Omental fat pad (tissue), 4 donors: ENCODE data around the gene TMEM115. TPM values are rescaled to one million over a fixed set of nuclear protein-coding genes. Genes with fewer than 3 reads are reported as not detected.

Experiments used
- ATAC-seq: fragments of 150-250 bp; one replicate; pipeline ENCODE4 v1.9.1; 2016; ENCODE audit warnings: mild to moderate bottlenecking, moderate library complexity; ENCODE audit not compliant: low FRiP score
- DNase-seq: peaks from one replicate; pipeline ENCODE4 v3.0.0-alpha.2; 2019; ENCODE audit warnings: low spot score
- CTCF ChIP-seq, 3 donors: fragments of 450-650 bp; IDR thresholded peaks; one replicate each; pipeline ENCODE4 v1.5.1; 2016 to 2017; ENCODE audit warnings: antibody characterized with exemption in 3 of 3, mild to moderate bottlenecking in 3 of 3, moderate library complexity in 2 of 3
- total RNA-seq, 4 donors: library from RNA; depleted of rRNA; stranded (reverse); fragments of >200 nt; gene quantifications; one replicate each; pipeline ENCODE4 v1.1.0, GENCODE V29; 2016

The TMEM115 gene
- total RNA-seq, 4 donors from 2014 or later = 41.5 to 70.6 (median 52.1) TPM

GRCh38 chr3:50340147-50340447 lies 19.2 kb downstream of the TMEM115 start:
- ATAC-seq (no peak), DNase-seq (no peak)
- TF ChIP-seq CTCF (IDR thresholded peaks at IDR 0.05) = no peak

GRCh38 chr3:50339485-50340146 lies 19.7 kb downstream of the TMEM115 start:
- DNase-seq (no peak), ATAC-seq (no peak)
- TF ChIP-seq CTCF (IDR thresholded peaks at IDR 0.05) = no peak

GRCh38 chr3:50338965-50339364 lies 20.4 kb downstream of the TMEM115 start:
- no peak for ATAC-seq
- TF ChIP-seq CTCF (IDR thresholded peaks at IDR 0.05) = no peak
- no peak for DNase-seq

- peak; percentile 90 for ATAC-seq
- DNase-seq = peak; percentile 94
Observed at GRCh38 chr3:50337175-50337861, 22.0 kb downstream of the TMEM115 start.

DNA sequence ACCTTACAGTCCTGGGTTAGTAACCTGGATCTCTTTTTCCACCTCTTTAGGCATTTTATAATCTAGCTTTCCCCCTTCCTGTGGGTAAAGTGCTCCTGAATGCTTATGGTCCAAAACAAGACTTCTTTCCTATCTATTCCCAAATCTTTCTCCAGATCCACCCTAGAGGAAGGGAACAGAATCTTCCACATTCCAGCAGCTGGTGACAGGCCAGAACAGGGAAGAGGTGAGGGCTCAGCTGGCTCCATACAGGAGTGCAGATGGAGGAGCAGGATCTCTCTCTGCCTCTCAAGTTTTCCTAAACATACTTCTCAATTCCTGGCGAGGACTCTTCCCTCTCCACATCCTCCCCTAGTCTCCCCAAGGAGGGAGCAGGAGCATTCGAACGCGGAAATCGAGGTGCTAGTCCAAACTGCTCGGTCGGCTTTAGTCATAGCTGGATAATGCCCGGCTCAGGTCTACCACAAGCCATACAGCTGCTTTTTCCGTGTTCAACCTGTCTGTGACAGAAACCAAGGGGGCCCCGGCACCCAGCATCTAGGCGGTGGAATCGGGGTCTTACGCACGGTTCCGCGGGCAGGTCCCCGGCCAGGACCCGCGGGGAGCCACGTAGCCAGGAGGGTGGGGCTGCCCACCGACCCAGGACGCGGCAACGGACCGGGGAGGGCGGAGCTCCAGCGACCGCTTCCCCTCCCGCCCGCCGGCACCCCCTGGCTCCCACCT lies 22.7 kb downstream of the TMEM115 start:
- TF ChIP-seq CTCF (IDR thresholded peaks at IDR 0.05) = no peak
- DNase-seq = no peak
- ATAC-seq = peak; percentile 25

More at GRCh38 chr3:50337175-50337861, 22.0 kb downstream of the TMEM115 start:
- TF ChIP-seq CTCF (IDR thresholded peaks at IDR 0.05) = no peak

DNA sequence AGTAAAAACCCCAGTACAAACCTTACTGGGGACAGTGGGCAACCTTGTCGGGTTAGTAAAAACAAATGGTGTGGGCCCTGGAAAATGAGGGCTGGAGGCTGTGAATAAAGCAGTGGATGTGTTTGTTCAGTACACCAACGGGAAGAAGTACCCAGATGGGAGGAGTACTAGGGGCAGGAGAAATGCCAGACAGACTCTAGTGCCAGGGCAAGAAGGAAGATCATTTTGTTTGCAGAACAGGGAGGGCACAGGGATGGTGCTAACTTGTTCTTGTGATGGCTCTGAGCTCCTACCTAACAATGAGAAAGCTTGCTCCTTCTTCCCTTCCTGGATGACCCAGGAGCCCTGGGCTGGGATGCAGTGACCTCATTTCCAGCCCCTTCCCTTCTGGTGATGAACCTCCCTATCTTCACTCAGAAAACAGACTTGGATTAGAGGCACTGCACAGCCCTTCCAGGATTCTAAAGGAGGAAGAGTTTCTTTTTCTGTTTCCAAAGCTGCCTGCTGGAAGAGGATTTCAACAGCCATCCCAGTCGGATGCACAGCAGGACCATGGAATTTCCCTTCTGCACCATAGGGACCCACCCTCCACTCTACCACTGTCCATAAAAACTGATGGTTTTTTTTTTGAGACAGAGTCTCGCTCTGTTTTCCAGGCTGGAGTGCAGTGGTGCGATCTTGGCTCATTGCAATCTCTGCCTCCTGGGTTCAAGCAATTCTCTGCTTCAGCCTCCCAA lies 24.8 kb downstream of the TMEM115 start:
- DNase-seq (no peak), ATAC-seq (no peak)
- TF ChIP-seq CTCF (IDR thresholded peaks at IDR 0.05) = no peak
